Adrenal gland (tissue), 12 donors: ENCODE data around the gene ZC3H12A. TPM values are rescaled to one million over a fixed set of nuclear protein-coding genes. Genes with fewer than 3 reads are reported as not detected.

Source experiments
- DNase-seq, 7 donors: peaks; one replicate each; pipeline ENCODE4 v3.0.0-alpha.2; 2019 to 2020
- H3K27ac ChIP-seq, 5 donors: fragments of 200-600 bp; sonication (generic) in 4 of 5; 1 replicate in 3 of 5; 2 replicates in 2 of 5; pipeline versions ENCODE4 v1.5.1 to v1.8.0; 2016 to 2020; ENCODE audit warnings: mild to moderate bottlenecking in 1 of 5
- H3K27me3 ChIP-seq: fragments of 200-600 bp; 2 replicates; pipeline ENCODE4 v1.8.0; 2021
- H3K36me3 ChIP-seq, 2 donors: fragments of 200-600 bp; replicated peaks in 1 of 2; 1 replicate in 1 of 2; 2 replicates in 1 of 2; pipeline versions ENCODE4 v1.5.1 to v1.8.0; 2018 to 2022
- H3K4me1 ChIP-seq, 2 donors: fragments of 200-600 bp; replicated peaks in 1 of 2; 1 replicate in 1 of 2; 2 replicates in 1 of 2; pipeline versions ENCODE4 v1.5.1 to v1.8.0; 2018 to 2021
- H3K4me3 ChIP-seq, 4 donors: fragments of 200-600 bp; sonication (generic) in 3 of 4; one replicate each; pipeline ENCODE4 v1.5.1; 2016 to 2018
- H3K9me3 ChIP-seq, 3 donors: fragments of 200-600 bp; sonication (generic) in 1 of 3; replicated peaks in 1 of 3; 1 replicate in 2 of 3; 2 replicates in 1 of 3; pipeline versions ENCODE4 v1.5.1 to v1.8.0; 2016 to 2021
- CTCF ChIP-seq, 6 experiments: fragments of 450-650 bp in 4 of 6; fragments of 200-600 bp in 2 of 6; sonication (generic) in 1 of 6; IDR thresholded peaks; 1 replicate in 5 of 6; 2 replicates in 1 of 6; pipeline versions ENCODE4 v1.5.1 to v1.8.0; 2016 to 2021; ENCODE audit warnings: antibody characterized with exemption in 6 of 6, mild to moderate bottlenecking in 2 of 6, moderate library complexity in 1 of 6
- POLR2A ChIP-seq, 2 donors: fragments of 450-650 bp; IDR thresholded peaks; one replicate each; pipeline ENCODE4 v1.6.1; 2017; ENCODE audit warnings: antibody characterized with exemption in 2 of 2, mild to moderate bottlenecking in 2 of 2, moderate library complexity in 1 of 2
- WGBS, 4 donors: extraction: QIAGEN DNeasy Blood & Tissue Kit in 2 of 4; methylation state at CpG; one replicate each; pipeline versions ENCODE4 v1.1.5 to v1.1.7; 2013 to 2017; 5-methylcytosine and 5-hydroxymethylcytosine counted together
- intact Hi-C, 2 donors: fragments of 100-400 bp; cut with DNase I; formaldehyde crosslinking; loops; one replicate each; pipeline versions ENCODE4 v1.14.1 to v1.15.0; 2022 to 2023
- polyA plus RNA-seq, 3 donors: library from polyadenylated mRNA; stranded (reverse); fragments of 200-250 nt in 2 of 3; fragments of 350-450 nt in 1 of 3; fragmentation: Illumina TruSeq in 1 of 3; extraction: RNeasy Lipid Tissue Mini Kit (QIAGEN cat#74804) in 1 of 3; gene quantifications; one replicate each; pipeline ENCODE4 v1.2.3, GENCODE V29; 2013 to 2014
- total RNA-seq, 9 donors: library from RNA; depleted of rRNA in 4 of 9; stranded (reverse); fragments of >200 nt in 4 of 9; fragments of 120-200 nt in 1 of 9; fragmentation: NEBNext Ultra II Directional in 1 of 9; extraction: Animal tissue kit (Norgen Biotek cat#: 25700) in 1 of 9; gene quantifications; one replicate each; pipeline versions ENCODE4 v1.1.0 to v1.2.4, GENCODE V29; 2013 to 2023
- donor health status: healthy with polysubstance abuse.
- donor health status: Bipolar disorder and iron deficiency.
- donor health status: DM: yes; HTN: yes; CAD: no.
- donor health status: DM: no; HTN: no; CAD: no.
- donor health status: DM: no; HTN: no; CAD: no.
- donor health status: DM: yes; HTN: yes; CAD: no.

ZC3H12A gene
- total and polyA plus RNA-seq, 12 donors, result 3.2 to 53.0 (median 17.4) TPM

- H3K4me1 ChIP-seq, result peaks cover 38 to 55% of the 10 kb centered on the region in 2 donors
- H3K27ac ChIP-seq, result peak overlapping the region; percentile 28 to 98 (median 68)
- 22 to 25% (median 23%) methylated on average over 7 to 10 of the region's 10 CpGs for WGBS, 4 donors
- intact Hi-C loops, result loop anchor here (2.0 kb wide), 1 partner anchor 32 kb away; no protein-coding TSS in a partner anchor
- no peaks in the 10 kb centered on the region for H3K9me3 ChIP-seq
- peaks cover 0 to 45% of the 10 kb centered on the region in 2 donors for H3K36me3 ChIP-seq
- DNase-seq, result peak; percentile 77 to 91 (median 84)
- no peak overlapping the region for H3K4me3 ChIP-seq
- TF ChIP-seq CTCF (IDR thresholded peaks at IDR 0.05) (peak; percentile 97 to 99 (median 98)), POLR2A (IDR thresholded peaks at IDR 0.05) (no peak)
- H3K27me3 ChIP-seq, result no peaks in the 10 kb centered on the region
These were observed 12.6 kb downstream of the ZC3H12A start for GRCh38 chr1:37486680-37487618.

GRCh38 chr1:37487619-37487984 is 13.2 kb downstream of the ZC3H12A start:
- H3K9me3 ChIP-seq, result no peaks in the 10 kb centered on the region
- peak overlapping the region in 3 of 5 donors; percentile 68 to 98 (median 95) for H3K27ac ChIP-seq
- DNase-seq, result no peak
- H3K36me3 ChIP-seq, result peaks cover 0 to 41% of the 10 kb centered on the region in 2 donors
- no peaks in the 10 kb centered on the region for H3K27me3 ChIP-seq
- TF ChIP-seq CTCF (IDR thresholded peaks at IDR 0.05) (peak in 1 of 6 experiments; percentile 0), POLR2A (IDR thresholded peaks at IDR 0.05) (no peak)
- WGBS, 4 donors, result 79 to 90% (median 85%) methylated on average over 5 of the region's 5 CpGs
- H3K4me1 ChIP-seq, result peaks cover 38 to 52% of the 10 kb centered on the region in 2 donors
- H3K4me3 ChIP-seq, result no peak overlapping the region
- intact Hi-C loops, result loop anchor here (2.0 kb wide), 1 partner anchor 33 kb away; no protein-coding TSS in a partner anchor

GRCh38 chr1:37493336-37494098 is 19.1 kb downstream of the ZC3H12A start:
- no peak for DNase-seq
- no peaks in the 10 kb centered on the region for H3K4me1 ChIP-seq
- H3K27ac ChIP-seq, result no peak overlapping the region
- H3K4me3 ChIP-seq, result no peak overlapping the region
- H3K27me3 ChIP-seq, result no peaks in the 10 kb centered on the region
- H3K9me3 ChIP-seq, result no peaks in the 10 kb centered on the region
- intact Hi-C loops, result no loop called here
- TF ChIP-seq POLR2A (IDR thresholded peaks at IDR 0.05) (no peak), CTCF (IDR thresholded peaks at IDR 0.05) (no peak)
- 82 to 96% (median 89%) methylated on average over 2 of the region's 2 CpGs for WGBS, 4 donors
- H3K36me3 ChIP-seq, result peaks cover 0 to 54% of the 10 kb centered on the region in 2 donors

- WGBS, 4 donors, result 76 to 90% (median 84%) methylated on average over 1 of the region's 1 CpG
- Histone ChIP-seq H3K27me3 (no peaks in the 10 kb centered on the region), H3K9me3 (no peaks in the 10 kb centered on the region), H3K4me1 (peaks cover 9 to 12% of the 10 kb centered on the region in 2 donors), H3K27ac (no peak overlapping the region), H3K4me3 (no peak overlapping the region), H3K36me3 (peaks cover 0 to 48% of the 10 kb centered on the region in 2 donors)
- no peak for DNase-seq
- TF ChIP-seq CTCF (IDR thresholded peaks at IDR 0.05) (no peak), POLR2A (IDR thresholded peaks at IDR 0.05) (no peak)
- intact Hi-C loops, result no loop called here
These were observed 21.5 kb downstream of the ZC3H12A start for GRCh38 chr1:37495875-37496274.
